ENCODE measurements around the gene TBATA.

TBATA gene

DNA sequence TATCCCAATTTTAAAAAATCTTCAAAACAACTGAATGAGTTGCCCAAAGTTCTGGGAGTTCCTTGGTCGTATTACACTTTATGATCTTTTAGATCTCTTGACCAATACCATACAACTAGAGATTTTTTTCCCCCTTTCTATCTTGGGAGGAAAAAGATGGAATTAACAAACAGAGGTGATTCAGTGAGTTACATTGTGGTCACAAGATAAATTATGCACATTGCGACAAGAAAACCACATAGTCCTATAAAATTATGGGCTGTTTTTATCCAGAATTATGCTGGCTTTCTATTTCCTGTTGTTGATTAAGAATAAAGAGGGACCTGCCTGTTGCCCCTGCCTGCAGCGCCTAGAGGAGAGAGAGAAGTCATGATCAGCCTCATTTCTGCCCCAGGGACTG is 22.4 kb upstream of the TBATA start:
- no peak for DNase-seq

DNA sequence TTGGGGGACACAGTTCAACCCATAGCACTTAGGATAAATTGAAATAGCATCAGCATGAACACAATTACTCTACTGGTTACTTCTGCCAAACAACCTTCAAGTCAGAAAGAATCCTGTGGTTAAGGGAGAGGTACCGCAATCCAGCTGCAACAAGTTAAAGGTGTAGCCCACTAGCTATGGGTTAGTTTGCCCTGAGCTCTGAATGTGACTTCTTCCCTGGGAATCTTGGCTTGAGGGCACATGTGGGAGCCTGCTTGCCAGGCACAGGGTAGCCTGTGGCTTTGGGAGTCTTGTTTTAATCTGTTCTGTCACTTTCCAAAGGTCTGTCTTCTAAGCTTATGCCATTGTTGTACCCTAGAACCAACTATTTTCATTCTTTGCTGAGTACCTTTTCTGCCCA is 21.7 kb upstream of the TBATA start:
- DNase-seq = no peak

DNA sequence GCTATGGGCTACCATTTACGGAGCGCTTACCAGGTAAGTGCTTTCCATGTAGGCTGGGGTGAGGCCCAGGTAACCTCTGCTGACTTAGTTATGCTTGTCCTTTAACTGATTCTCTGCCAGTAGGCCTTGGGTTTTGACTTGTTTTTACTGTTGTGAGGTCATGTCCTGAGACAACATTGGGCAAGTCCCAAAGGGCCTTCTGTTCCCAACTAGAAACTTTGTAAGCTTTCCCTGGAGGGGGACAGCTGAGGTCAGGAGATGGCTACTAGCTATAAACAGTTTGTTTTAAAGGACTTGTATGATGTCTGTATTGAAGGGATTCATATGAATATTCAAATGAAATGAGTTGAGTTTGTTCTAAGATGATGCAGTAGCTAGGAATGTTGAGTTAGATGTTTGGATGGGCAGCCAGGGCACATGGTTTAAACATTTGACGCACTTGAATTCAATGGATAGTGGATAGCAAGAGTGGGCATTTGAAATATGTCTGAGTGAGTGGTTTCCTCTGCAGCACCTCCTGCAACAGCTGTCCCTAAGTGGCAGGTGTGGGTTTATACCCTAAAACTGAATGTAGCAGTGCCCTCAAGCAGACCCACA is 20.5 kb upstream of the TBATA start:
- no peak for DNase-seq

- peak; percentile 78 for DNase-seq
These were observed 19.2 kb upstream of the TBATA start for GRCh38 chr10:70804421-70804808.

DNA sequence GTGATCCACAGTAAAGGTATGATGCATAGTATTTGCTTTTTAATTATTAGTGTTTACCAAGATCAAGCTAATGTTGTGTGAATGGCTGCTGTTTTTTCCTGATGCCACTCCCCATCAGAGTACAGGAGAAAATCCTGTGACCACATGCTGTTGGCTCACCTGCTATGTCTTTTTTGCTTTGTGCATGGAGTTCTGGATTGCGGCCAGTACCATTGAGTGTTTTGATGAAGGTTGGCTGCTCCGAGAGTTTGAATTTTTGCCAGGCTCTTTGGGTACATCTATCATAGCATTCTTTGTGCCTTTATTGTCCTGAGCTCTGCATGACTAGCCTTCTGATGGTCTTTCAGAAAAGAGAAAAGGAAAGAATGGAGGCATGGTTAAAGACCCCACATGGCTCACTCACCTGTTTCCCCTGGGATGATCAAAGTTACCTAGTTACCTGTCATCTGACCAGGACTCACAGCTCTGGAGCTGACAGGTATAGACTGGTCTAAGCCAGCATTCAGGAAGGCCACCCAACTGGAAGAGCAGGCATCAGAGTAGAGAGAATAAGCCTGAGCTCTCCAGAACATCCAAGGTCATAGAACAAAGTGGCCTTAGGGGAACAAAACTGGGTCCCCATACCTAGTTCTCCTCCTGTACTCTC is 18.7 kb upstream of the TBATA start:
- DNase-seq = peak; percentile 87

DNA sequence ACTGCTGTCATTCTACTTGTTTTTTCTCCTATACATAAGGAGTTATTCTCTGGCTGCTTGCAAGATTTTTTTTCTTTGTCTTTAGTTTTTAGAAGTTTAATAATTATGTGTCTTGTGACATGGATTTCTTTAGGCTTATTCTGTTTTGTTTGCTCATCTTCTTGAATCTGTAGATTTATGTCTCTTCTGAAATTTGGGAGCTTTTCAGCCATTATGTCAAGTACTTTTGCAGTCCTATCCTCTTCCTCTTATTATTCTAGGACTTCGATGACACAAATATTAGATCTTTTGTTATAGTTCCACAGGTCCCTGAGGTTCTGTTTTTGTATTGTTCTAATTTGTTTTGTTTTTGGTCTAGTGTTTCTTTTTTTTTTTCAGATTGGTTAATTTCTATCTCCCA is 16.7 kb upstream of the TBATA start:
- DNase-seq = no peak

- DNase-seq = no peak
These were observed 13.9 kb upstream of the TBATA start for GRCh38 chr10:70799124-70799523.

GRCh38 chr10:70797840-70798239 is 12.7 kb upstream of the TBATA start:
- DNase-seq = no peak

DNA sequence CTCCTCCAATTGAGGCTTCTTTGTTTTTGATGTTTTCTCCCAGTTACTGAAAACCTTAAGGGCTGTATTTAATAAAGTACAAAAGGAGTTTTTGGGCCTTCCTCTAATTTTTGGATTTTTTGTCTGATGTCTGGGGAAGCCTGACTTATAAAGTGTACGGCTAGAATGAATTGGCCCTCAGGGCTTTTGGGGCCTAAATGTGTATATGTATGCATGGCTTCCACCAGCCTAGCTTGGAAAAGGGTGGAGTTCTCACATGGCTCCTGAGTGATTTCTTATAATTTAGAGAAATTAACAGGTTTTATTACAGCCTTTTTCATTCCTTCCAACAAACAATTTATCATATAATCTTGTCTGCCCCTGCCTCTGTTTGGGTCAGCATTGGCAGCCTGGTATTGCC is 10.4 kb upstream of the TBATA start:
- DNase-seq = no peak

- no peak for DNase-seq
These were observed 6.3 kb upstream of the TBATA start for GRCh38 chr10:70791386-70792039.

DNA sequence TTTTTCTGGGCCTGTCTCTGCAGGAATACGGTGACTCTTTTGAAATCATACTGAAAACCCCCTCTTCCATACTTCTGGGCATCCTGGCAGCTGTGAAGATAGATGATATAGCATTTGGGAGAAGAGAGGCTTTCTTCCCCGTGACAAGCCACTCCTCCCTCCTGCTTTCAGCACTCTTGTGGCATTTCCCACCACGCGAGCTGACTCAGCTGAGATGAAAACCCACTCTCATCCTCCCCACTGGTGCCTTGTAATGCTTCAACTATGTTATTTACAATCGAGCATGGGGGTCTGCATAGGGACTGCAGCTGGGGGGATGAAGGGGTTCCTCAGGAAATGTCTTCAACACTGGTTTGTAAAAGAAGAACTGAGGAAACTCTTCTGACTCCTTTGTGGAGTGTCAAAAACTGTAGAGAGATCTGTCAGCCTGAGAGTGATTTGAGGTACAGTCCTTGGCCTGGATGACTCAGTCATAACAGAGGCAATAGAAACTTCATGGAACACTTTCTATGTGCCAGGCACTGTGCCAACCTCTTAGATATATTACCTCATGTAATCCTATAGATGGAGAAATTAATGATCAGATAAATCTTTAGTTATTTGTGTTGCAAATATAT is 1.7 kb upstream of the TBATA start:
- DNase-seq = no peak

DNA sequence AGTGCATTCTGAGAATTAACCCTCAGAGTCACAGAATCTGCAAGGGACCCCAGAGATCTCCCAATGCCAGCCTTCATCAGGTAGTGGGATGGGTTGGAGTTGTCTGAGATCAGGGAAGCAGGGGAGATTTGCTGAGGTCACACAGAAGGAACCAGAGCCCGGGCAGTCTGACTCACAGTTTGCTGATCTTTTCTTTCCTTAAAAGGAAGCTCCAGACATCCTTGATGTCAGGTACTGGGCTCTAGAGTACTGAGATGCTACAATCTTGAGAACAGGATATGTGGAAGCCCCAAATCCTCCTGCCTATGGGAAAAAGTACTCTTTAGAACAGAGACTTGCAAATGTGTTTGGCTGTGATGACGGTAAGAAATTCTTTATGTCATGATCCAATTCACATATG is 706 bp downstream of the TBATA start:
- DNase-seq = no peak

- DNase-seq = no peak
These were observed 1.2 kb downstream of the TBATA start for GRCh38 chr10:70784016-70784415.

DNA sequence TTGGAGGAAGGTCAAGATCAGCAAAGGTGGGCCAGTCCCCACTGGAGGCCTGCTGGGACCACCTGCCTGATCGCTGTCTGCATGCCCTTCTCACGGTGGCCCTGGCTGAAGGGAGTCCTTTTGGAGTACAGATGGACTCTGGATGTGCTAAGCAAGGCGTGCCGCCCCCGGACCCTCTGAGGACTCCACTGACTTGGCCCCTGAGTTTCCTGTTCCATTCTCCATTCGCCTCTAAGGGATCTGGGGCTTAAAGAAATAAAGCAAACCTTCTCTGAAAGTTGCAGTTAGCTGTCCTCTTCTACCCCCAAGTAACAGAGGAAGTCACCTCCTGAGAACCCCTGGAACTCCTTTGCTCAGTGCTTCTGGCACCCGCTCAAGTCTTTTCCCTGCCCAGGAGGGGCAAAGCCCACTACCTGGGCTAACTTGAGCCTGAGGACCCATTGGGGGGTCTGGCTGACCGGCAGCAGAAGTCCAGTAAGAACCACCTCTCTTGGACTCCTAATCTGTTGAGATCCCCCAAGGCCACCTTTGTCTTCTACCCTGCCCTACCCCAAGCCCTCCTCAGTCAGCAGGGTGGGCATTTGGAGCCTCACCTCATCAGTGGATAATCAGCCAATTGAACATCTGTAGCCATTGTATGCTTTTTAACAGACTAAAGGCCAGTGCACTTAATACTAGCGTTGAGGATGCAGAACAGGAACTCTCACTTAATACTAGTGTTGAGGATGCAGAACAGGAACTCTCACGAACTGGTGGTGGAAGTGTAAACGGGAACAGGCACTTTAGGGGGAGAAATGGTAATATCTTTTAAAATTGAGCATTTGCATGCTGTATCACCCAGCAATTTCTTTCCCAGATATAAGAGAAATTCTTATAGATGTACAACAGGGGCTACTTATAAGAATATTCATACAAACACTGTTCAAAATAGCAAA is 2.2 kb downstream of the TBATA start:
- DNase-seq = no peak

DNA sequence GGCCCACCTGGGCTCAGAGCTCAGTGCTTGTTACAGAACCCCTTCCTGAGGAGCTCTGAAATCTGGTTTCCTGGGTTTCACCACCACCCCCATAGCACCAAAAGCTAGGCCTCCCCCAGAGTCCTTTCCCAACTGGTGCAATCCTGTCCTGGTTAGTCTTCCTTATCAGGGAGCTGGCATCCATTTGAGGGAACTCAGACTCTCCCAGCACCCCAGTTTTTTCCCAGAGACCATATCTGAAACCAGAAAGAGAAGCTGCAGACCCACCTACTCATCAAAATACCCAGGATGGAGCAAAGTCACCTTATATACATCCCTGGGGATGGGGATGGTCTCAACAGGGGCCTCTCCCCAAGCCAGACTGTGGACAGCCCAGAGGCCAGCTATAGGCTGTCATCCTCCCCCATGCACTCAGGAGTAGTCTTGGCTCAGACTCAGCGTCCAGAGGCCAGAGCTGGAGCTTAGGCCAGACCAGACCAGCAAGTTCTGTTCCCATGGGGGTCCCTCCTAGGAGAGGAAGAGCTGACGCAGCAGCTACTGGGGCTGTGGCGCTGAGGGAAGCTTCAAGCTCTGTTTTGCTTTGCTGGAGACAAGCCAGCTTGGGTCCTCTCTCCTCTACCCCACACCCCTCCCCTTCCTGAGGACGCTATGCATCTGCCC is 3.0 kb downstream of the TBATA start:
- no peak for DNase-seq

GRCh38 chr10:70781461-70782051 is 3.6 kb downstream of the TBATA start:
- DNase-seq = no peak

GRCh38 chr10:70780772-70781171 is 4.4 kb downstream of the TBATA start:
- no peak for DNase-seq

GRCh38 chr10:70780370-70780760 is 4.8 kb downstream of the TBATA start:
- no peak for DNase-seq

DNA sequence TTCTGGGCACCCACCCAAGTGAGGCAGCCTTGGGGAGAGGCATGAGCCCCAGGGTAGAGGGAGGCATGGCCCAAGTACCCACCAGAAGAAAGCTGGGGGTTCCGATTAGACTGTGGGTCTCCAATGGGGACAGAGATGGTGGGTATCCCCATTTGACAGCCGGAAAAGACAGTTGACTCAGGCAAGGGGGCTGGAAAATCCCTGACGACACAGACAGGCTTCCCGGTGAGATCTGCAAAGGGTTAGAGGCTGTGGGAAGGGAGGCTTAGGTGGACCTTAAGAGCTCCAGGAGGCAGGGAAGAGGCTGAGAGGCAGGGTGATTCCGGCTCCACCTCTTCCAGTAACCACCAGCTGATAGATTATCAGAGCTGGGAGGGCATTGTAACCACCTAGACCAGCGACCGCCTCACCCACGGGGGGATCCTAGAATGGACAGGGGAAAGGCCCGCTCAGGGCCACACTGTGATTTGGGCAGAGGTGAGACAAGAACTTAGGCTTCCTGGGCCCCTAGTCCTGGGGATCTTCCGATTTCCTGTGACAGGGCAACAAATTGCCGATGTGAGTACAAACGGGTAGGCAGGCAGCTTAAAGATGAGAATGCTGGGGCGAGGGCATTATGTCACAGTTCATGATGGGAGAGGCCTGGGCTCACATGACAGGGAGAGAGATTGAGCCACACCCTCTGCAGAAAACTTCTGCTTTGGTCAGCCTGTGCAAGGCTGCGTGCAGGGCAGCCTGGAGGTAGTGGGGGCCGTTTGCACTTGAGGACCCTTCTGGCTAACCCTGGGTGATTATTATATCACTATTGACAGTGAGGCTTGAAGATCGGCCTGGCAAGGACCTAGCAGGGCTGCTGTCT is 5.4 kb downstream of the TBATA start:
- DNase-seq = no peak

- no peak for DNase-seq
These were observed 6.1 kb downstream of the TBATA start for GRCh38 chr10:70779088-70779487.

DNA sequence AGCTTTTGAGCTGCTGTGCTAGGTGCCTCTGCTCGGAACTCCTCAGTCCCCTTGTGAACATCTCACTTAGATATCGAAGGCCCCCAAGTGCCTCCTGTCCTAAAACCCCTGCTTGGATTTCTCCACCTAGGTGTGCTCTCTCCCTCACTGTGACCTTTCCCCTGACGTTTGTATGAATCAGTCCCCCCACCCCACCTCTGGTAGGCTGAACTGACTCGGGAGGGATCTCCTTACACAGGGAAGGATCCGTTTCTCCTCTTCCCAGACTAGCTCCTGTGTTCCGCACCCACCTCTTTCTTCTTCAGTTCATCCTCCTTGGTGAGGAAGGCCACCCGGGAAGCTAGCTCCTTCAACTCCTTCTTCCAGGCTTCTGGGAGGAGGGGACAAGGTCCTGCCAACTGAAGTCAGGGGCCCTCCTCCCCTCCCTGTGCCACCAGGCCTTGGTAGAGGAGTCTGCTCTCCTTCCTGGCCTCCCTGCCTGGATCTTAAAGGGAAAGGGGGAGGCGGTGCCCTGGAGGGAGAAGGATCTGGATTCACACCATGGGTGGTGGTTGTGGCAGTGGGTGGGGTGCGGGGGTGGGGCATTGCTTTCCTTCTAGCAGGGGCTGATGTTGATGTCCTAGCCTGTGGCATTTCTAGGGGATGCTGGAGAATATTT is 6.8 kb downstream of the TBATA start:
- no peak for DNase-seq
